Body of pancreas (tissue), 4 donors: ENCODE data around the gene PLP1.

Experiments
- POLR2A ChIP-seq, 3 donors: fragments of 450-650 bp; IDR thresholded peaks; one replicate each; pipeline ENCODE4 v1.6.1; 2016; ENCODE audit warnings: antibody characterized with exemption in 3 of 3, mild to moderate bottlenecking in 2 of 3
- TF ChIP-seq, protein P1 (sequence below), 7 experiments: fragments of 450-650 bp in 4 of 7; fragments of 200-600 bp in 3 of 7; sonication (generic) in 3 of 7; IDR thresholded peaks; one replicate each; pipeline ENCODE4 v1.5.1; 2016 to 2019; ENCODE audit warnings: antibody characterized with exemption in 7 of 7

GRCh38 chrX:103792916-103793544 lies 16.4 kb downstream of the PLP1 start:
- TF ChIP-seq POLR2A (IDR thresholded peaks at IDR 0.05), result no peak
- TF ChIP-seq, protein P1, sequence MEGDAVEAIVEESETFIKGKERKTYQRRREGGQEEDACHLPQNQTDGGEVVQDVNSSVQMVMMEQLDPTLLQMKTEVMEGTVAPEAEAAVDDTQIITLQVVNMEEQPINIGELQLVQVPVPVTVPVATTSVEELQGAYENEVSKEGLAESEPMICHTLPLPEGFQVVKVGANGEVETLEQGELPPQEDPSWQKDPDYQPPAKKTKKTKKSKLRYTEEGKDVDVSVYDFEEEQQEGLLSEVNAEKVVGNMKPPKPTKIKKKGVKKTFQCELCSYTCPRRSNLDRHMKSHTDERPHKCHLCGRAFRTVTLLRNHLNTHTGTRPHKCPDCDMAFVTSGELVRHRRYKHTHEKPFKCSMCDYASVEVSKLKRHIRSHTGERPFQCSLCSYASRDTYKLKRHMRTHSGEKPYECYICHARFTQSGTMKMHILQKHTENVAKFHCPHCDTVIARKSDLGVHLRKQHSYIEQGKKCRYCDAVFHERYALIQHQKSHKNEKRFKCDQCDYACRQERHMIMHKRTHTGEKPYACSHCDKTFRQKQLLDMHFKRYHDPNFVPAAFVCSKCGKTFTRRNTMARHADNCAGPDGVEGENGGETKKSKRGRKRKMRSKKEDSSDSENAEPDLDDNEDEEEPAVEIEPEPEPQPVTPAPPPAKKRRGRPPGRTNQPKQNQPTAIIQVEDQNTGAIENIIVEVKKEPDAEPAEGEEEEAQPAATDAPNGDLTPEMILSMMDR (IDR thresholded peaks at IDR 0.05), result no peak
